Breast epithelium (tissue), 4 donors: ENCODE measurements around the gene PAQR8. TPM values are rescaled to one million over a fixed set of nuclear protein-coding genes. Genes with fewer than 3 reads are reported as not detected.
"Not testable (repeated sequence)": the region's sequence is repeated elsewhere in the genome, so short reads cannot be mapped to it uniquely, and the experiment has no call there.

ENCODE experiments used
- DNase-seq, 2 donors: peaks; one replicate each; pipeline ENCODE4 v3.0.0-alpha.2; 2019; ENCODE audit warnings: low spot score in 2 of 2
- H3K27ac ChIP-seq, 2 donors: fragments of 200-600 bp; sonication (generic) in 1 of 2; one replicate each; pipeline ENCODE4 v1.5.1; 2016 to 2019; ENCODE audit warnings: mild to moderate bottlenecking in 1 of 2
- H3K27me3 ChIP-seq, 2 donors: fragments of 200-600 bp; sonication (generic) in 1 of 2; one replicate each; pipeline versions ENCODE4 v1.5.1 to v1.6.0; 2017 to 2019; ENCODE audit warnings: control low read depth in 1 of 2, mild to moderate bottlenecking in 1 of 2
- H3K36me3 ChIP-seq: fragments of 200-600 bp; one replicate; pipeline ENCODE4 v1.5.1; 2019
- H3K4me1 ChIP-seq, 2 donors: fragments of 200-600 bp; sonication (generic); one replicate each; pipeline ENCODE4 v1.5.1; 2016 to 2019; ENCODE audit warnings: control low read depth in 1 of 2
- H3K4me3 ChIP-seq, 3 donors: fragments of 200-600 bp; sonication (generic); 1 replicate in 2 of 3; 2 replicates in 1 of 3; pipeline ENCODE4 v1.5.1; 2016 to 2019; ENCODE audit warnings: mild to moderate bottlenecking in 3 of 3, moderate library complexity in 2 of 3
- H3K9me3 ChIP-seq, 2 donors: fragments of 200-600 bp; sonication (generic) in 1 of 2; one replicate each; pipeline ENCODE4 v1.5.1; 2016 to 2019; ENCODE audit warnings: control low read depth in 1 of 2
- CTCF ChIP-seq, 3 donors: fragments of 450-650 bp; IDR thresholded peaks; one replicate each; pipeline ENCODE4 v1.5.1; 2016 to 2017; ENCODE audit warnings: antibody characterized with exemption in 3 of 3, mild to moderate bottlenecking in 3 of 3, moderate library complexity in 3 of 3
- POLR2A ChIP-seq: fragments of 450-650 bp; IDR thresholded peaks from one replicate; pipeline ENCODE4 v1.6.1; 2016; ENCODE audit warnings: antibody characterized with exemption, mild to moderate bottlenecking, moderate library complexity
- POLR2AphosphoS5 ChIP-seq, 3 donors: sonication (generic); formaldehyde crosslinking; IDR thresholded peaks; one replicate each; pipeline ENCODE4 v1.6.1; 2017; ENCODE audit warnings: antibody characterized with exemption in 3 of 3
- intact Hi-C: fragments of 100-400 bp; cut with DNase I; formaldehyde crosslinking; loops from one replicate; pipeline ENCODE4 v1.15.1; 2023; ENCODE audit warnings: low total_unique reads
- total RNA-seq, 3 donors: library from RNA; depleted of rRNA; stranded (reverse); fragments of >200 nt; gene quantifications; one replicate each; pipeline ENCODE4 v1.1.0, GENCODE V29; 2016

The PAQR8 gene
- total RNA-seq, 3 donors from 2014 or later: 4.0 to 4.6 (median 4.3) TPM

GRCh38 chr6:52423971-52424381 lies 62.0 kb downstream of the PAQR8 start:
- no peaks in the 10 kb centered on the region for H3K36me3 ChIP-seq
- no peaks in the 10 kb centered on the region for H3K27me3 ChIP-seq
- no peaks in the 10 kb centered on the region for H3K9me3 ChIP-seq
- peak overlapping the region; percentile 44 to 51 for H3K27ac ChIP-seq
- no peak overlapping the region for H3K4me3 ChIP-seq
- no peaks in the 10 kb centered on the region for H3K4me1 ChIP-seq
- DNase-seq: no peak
- no peak for TF ChIP-seq POLR2A
- TF ChIP-seq POLR2AphosphoS5 (IDR thresholded peaks at IDR 0.05): no peak
- TF ChIP-seq CTCF (IDR thresholded peaks at IDR 0.05): no peak
- intact Hi-C loops: loop anchor here (10.0 kb wide), 1 partner anchor 81 kb away; no protein-coding TSS in a partner anchor

GRCh38 chr6:52424513-52424912 lies 62.6 kb downstream of the PAQR8 start:
- peak overlapping the region in 1 of 2 donors; percentile 33 for H3K27ac ChIP-seq
- no peak overlapping the region for H3K4me3 ChIP-seq
- no peaks in the 10 kb centered on the region for H3K36me3 ChIP-seq
- TF ChIP-seq POLR2A: no peak
- no peak for TF ChIP-seq CTCF (IDR thresholded peaks at IDR 0.05)
- no peak for TF ChIP-seq POLR2AphosphoS5 (IDR thresholded peaks at IDR 0.05)
- no peaks in the 10 kb centered on the region for H3K9me3 ChIP-seq
- H3K4me1 ChIP-seq: no peaks in the 10 kb centered on the region
- intact Hi-C loops: loop anchor here (10.0 kb wide), 1 partner anchor 80 kb away; no protein-coding TSS in a partner anchor
- no peaks in the 10 kb centered on the region for H3K27me3 ChIP-seq
- DNase-seq: no peak

GRCh38 chr6:52426667-52427066 lies 64.7 kb downstream of the PAQR8 start:
- Histone ChIP-seq H3K27me3 (no peaks in the 10 kb centered on the region), H3K36me3 (no peaks in the 10 kb centered on the region), H3K4me1 (no peaks in the 10 kb centered on the region), H3K27ac (peak overlapping the region in 1 of 2 donors; percentile 14), H3K9me3 (no peaks in the 10 kb centered on the region), H3K4me3 (no peak overlapping the region)
- intact Hi-C loops: loop anchor here (10.0 kb wide), 1 partner anchor 78 kb away; no protein-coding TSS in a partner anchor
- TF ChIP-seq CTCF (IDR thresholded peaks at IDR 0.05): no peak
- TF ChIP-seq POLR2A: no peak
- DNase-seq: no peak

- H3K9me3 ChIP-seq, H3K4me1 ChIP-seq, DNase-seq, H3K36me3 ChIP-seq, intact Hi-C loops, H3K27me3 ChIP-seq, H3K27ac ChIP-seq, H3K4me3 ChIP-seq: not testable (repeated sequence)
These were observed 71.3 kb downstream of the PAQR8 start for GRCh38 chr6:52433294-52433693.

GRCh38 chr6:52435345-52435744 lies 73.4 kb downstream of the PAQR8 start:
- no peak for TF ChIP-seq POLR2A
- TF ChIP-seq CTCF (IDR thresholded peaks at IDR 0.05): no peak
- TF ChIP-seq POLR2AphosphoS5 (IDR thresholded peaks at IDR 0.05): no peak
- intact Hi-C loops: no loop called here
- DNase-seq: no peak
- Histone ChIP-seq H3K9me3 (no peaks in the 10 kb centered on the region), H3K36me3 (no peaks in the 10 kb centered on the region), H3K4me1 (no peaks in the 10 kb centered on the region), H3K4me3 (no peak overlapping the region), H3K27ac (no peak overlapping the region), H3K27me3 (no peaks in the 10 kb centered on the region)

GRCh38 chr6:52438926-52439325 lies 77.0 kb downstream of the PAQR8 start:
- no peak overlapping the region for H3K4me3 ChIP-seq
- TF ChIP-seq CTCF (IDR thresholded peaks at IDR 0.05): no peak
- H3K27ac ChIP-seq: no peak overlapping the region
- no peaks in the 10 kb centered on the region for H3K36me3 ChIP-seq
- DNase-seq: no peak
- H3K9me3 ChIP-seq: no peaks in the 10 kb centered on the region
- no peaks in the 10 kb centered on the region for H3K4me1 ChIP-seq
- intact Hi-C loops: no loop called here
- no peaks in the 10 kb centered on the region for H3K27me3 ChIP-seq
